Hepatocyte (in vitro differentiated cells): ENCODE measurements around the gene SLC12A1. TPM values are rescaled to one million over a fixed set of nuclear protein-coding genes. Genes with fewer than 3 reads are reported as not detected.

Experiments
- DNase-seq: peaks from one replicate; pipeline ENCODE4 v3.0.0-alpha.2; 2016; ENCODE audit warnings: low spot score
- H2AFZ ChIP-seq: fragments of 200-600 bp; sonication (generic); 2 replicates; pipeline ENCODE4 v1.6.0; 2016; ENCODE audit warnings: antibody characterized with exemption, mild to moderate bottlenecking
- H3K27ac ChIP-seq: fragments of 200-600 bp; sonication (generic); 2 replicates; pipeline ENCODE4 v1.5.1; 2016; ENCODE audit warnings: mild to moderate bottlenecking
- H3K27me3 ChIP-seq: fragments of 200-600 bp; sonication (generic); 2 replicates; pipeline ENCODE4 v1.6.1; 2016
- H3K36me3 ChIP-seq: fragments of 200-600 bp; sonication (generic); replicated peaks from 2 replicates; pipeline ENCODE4 v1.5.1; 2016; ENCODE audit warnings: low read depth; ENCODE audit not compliant: insufficient read depth
- H3K4me1 ChIP-seq: fragments of 200-600 bp; sonication (generic); 2 replicates; pipeline ENCODE4 v1.5.1; 2016; ENCODE audit warnings: mild to moderate bottlenecking, moderate library complexity; ENCODE audit not compliant: insufficient read depth
- H3K4me2 ChIP-seq: fragments of 200-600 bp; sonication (generic); 2 replicates; pipeline ENCODE4 v1.6.0; 2016
- H3K4me3 ChIP-seq: fragments of 200-600 bp; sonication (generic); 2 replicates; pipeline ENCODE4 v1.5.1; 2016; ENCODE audit warnings: mild to moderate bottlenecking
- H3K79me2 ChIP-seq: fragments of 200-600 bp; sonication (generic); 2 replicates; pipeline ENCODE4 v1.6.0; 2017; ENCODE audit warnings: mild to moderate bottlenecking
- H3K9me2 ChIP-seq: fragments of 200-600 bp; sonication (generic); replicated peaks from 2 replicates; pipeline ENCODE4 v1.6.0; 2017; ENCODE audit warnings: mild to moderate bottlenecking; ENCODE audit not compliant: insufficient read depth
- H3K9me3 ChIP-seq: fragments of 200-600 bp; sonication (generic); 2 replicates; pipeline ENCODE4 v1.5.1; 2016; ENCODE audit warnings: low read depth, mild to moderate bottlenecking
- H4K20me1 ChIP-seq: fragments of 200-600 bp; sonication (generic); 2 replicates; pipeline ENCODE4 v1.6.0; 2016; ENCODE audit warnings: mild to moderate bottlenecking; ENCODE audit not compliant: insufficient read depth, poor library complexity, severe bottlenecking
- EZH2 ChIP-seq: fragments of 200-600 bp; sonication (generic); IDR thresholded peaks from 2 replicates; pipeline ENCODE4 v1.6.1; 2016; ENCODE audit warnings: antibody characterized with exemption, mild to moderate bottlenecking, borderline replicate concordance
- EZH2phosphoT487 ChIP-seq: fragments of 200-600 bp; sonication (generic); IDR thresholded peaks from one replicate; pipeline ENCODE4 v1.6.1; 2018; ENCODE audit warnings: antibody characterized with exemption, mild to moderate bottlenecking, low read depth, moderate library complexity; ENCODE audit not compliant: unreplicated experiment, severe bottlenecking
- WGBS: methylation state at CpG from one replicate; pipeline ENCODE4 v1.1.6; 2016; ENCODE audit warnings: low lambda C conversion rate; ENCODE audit errors: missing lambda C conversion rate; 5-methylcytosine and 5-hydroxymethylcytosine counted together
- polyA plus RNA-seq: library from polyadenylated mRNA; unstranded; fragments of >200 nt; fragmentation: Nextera tagmentation; extraction: Ambion mirVana; gene quantifications from 2 replicates; pipeline ENCODE4 v1.2.1, GENCODE V29; 2016
- total RNA-seq: library from RNA; depleted of rRNA; stranded (reverse); fragments of >200 nt; gene quantifications from 2 replicates; pipeline ENCODE4 v1.2.3, GENCODE V29; 2014
- TF ChIP-seq, protein P1 (sequence below): fragments of 200-600 bp; sonication (generic); IDR thresholded peaks from 2 replicates; pipeline ENCODE4 v1.5.1; 2016; ENCODE audit warnings: antibody characterized with exemption, mild to moderate bottlenecking; ENCODE audit not compliant: poor library complexity

SLC12A1 gene
- total and polyA plus RNA-seq, 2 experiments from 2014 or later: not detected

DNA sequence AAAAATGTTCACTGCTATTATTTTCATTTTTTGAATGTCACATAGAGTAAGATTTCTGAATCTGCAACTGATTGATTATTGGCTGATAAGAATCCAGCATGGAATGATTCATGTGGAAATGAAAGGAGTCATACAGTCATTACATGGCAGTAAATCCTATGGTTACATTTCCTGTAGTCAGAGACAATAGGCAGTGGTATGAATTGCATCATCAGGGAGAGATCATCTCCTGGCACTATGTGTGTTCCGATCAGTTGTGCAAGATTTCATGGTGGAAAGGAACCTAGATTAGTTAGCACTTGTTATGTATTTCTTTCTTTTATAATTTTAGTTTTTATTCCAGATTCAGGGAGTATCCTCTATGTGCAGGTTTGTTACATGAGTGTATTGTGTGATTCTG, 38.8 kb downstream of the SLC12A1 start:
- Histone ChIP-seq H3K4me3 (no peak overlapping the region), H4K20me1 (no peaks in the 10 kb centered on the region), H2AFZ (no peak overlapping the region), H3K27ac (no peak overlapping the region), H3K79me2 (no peaks in the 10 kb centered on the region), H3K36me3 (no peaks in the 10 kb centered on the region), H3K9me3 (no peaks in the 10 kb centered on the region), H3K4me2 (no peak overlapping the region), H3K27me3 (no peaks in the 10 kb centered on the region), H3K4me1 (no peaks in the 10 kb centered on the region), H3K9me2 (no peaks in the 10 kb centered on the region)
- 83% methylated on average over 1 of the region's 1 CpG for WGBS
- TF ChIP-seq, protein P1, sequence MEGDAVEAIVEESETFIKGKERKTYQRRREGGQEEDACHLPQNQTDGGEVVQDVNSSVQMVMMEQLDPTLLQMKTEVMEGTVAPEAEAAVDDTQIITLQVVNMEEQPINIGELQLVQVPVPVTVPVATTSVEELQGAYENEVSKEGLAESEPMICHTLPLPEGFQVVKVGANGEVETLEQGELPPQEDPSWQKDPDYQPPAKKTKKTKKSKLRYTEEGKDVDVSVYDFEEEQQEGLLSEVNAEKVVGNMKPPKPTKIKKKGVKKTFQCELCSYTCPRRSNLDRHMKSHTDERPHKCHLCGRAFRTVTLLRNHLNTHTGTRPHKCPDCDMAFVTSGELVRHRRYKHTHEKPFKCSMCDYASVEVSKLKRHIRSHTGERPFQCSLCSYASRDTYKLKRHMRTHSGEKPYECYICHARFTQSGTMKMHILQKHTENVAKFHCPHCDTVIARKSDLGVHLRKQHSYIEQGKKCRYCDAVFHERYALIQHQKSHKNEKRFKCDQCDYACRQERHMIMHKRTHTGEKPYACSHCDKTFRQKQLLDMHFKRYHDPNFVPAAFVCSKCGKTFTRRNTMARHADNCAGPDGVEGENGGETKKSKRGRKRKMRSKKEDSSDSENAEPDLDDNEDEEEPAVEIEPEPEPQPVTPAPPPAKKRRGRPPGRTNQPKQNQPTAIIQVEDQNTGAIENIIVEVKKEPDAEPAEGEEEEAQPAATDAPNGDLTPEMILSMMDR: no peak
- TF ChIP-seq EZH2phosphoT487 (no peak), EZH2 (no peak)
- no peak for DNase-seq

DNA sequence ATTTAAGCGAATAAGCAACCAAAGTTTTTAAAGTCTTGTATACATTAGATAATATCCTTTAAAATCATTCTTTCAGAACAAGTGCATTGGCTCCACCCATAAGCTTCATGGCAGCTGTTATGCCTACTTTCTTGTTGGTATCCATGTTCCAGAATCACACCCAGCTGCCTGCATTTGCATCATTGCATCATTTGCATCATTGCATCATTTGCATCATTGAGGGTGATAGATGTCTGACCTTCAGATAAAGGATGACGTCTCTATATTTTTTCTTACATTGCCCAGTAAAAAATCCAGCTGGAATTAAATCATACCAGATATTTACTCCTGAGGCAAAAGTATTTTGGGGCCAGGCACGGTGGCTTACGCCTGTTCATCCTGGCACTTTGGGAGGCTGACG, 42.3 kb downstream of the SLC12A1 start:
- TF ChIP-seq EZH2: no peak
- TF ChIP-seq, protein P1: no peak
- no peak for TF ChIP-seq EZH2phosphoT487
- Histone ChIP-seq H3K36me3 (no peaks in the 10 kb centered on the region), H4K20me1 (no peaks in the 10 kb centered on the region), H3K4me2 (no peak overlapping the region), H3K9me2 (no peaks in the 10 kb centered on the region), H3K79me2 (no peaks in the 10 kb centered on the region), H3K27me3 (no peaks in the 10 kb centered on the region), H2AFZ (no peak overlapping the region), H3K9me3 (no peaks in the 10 kb centered on the region), H3K4me1 (no peaks in the 10 kb centered on the region), H3K27ac (no peak overlapping the region), H3K4me3 (no peak overlapping the region)
- WGBS: 73% methylated on average over 5 of the region's 5 CpGs
- no peak for DNase-seq

DNA sequence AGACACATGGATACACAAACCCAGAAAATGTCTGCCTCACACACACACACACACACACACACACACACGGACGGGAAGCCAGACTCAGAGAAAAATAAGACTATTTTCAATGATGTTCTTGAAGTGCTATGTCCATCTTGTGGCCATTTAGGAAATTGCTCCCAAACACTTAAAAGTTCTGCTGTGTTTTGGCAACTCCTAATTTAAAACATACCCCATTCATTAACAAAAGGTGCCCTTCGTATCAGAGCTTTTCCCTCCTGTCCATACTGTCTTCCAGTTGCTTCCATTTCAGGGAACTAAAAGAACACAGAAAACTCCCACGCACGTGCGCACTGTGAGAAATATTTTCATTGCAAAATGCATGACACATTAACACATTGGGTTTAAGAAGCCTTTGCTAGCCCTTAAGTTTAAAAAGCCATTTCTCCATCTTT, 44.6 kb downstream of the SLC12A1 start:
- no peak overlapping the region for H3K4me2 ChIP-seq
- no peaks in the 10 kb centered on the region for H3K36me3 ChIP-seq
- WGBS: 52% methylated on average over 4 of the region's 6 CpGs
- no peak overlapping the region for H2AFZ ChIP-seq
- no peak overlapping the region for H3K4me3 ChIP-seq
- no peak overlapping the region for H3K27ac ChIP-seq
- H3K27me3 ChIP-seq: no peaks in the 10 kb centered on the region
- TF ChIP-seq EZH2 (no peak), EZH2phosphoT487 (no peak)
- TF ChIP-seq, protein P1: peak; percentile 61
- H3K79me2 ChIP-seq: no peaks in the 10 kb centered on the region
- H3K9me2 ChIP-seq: no peaks in the 10 kb centered on the region
- DNase-seq: peak; percentile 67
- no peaks in the 10 kb centered on the region for H4K20me1 ChIP-seq
- H3K4me1 ChIP-seq: no peaks in the 10 kb centered on the region
- H3K9me3 ChIP-seq: no peaks in the 10 kb centered on the region

DNA sequence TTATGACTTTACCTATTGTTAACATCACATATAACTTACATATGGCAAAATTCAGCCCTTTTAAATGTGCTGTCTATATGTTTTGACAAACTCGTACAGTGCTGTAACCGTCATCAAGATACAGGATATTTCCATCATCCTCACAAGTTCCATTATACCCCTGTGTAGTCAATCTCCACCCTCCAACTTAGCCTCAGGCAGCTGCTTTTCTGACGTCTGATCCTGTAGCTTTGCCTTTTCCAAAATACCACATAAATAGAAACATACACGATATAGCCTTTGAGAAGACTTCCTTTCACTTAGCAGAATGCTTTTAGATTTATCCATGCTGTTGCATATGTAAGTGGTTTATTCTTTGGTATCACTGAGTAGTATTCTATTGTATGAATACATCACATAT, 47.1 kb downstream of the SLC12A1 start:
- Histone ChIP-seq H3K9me2 (no peaks in the 10 kb centered on the region), H3K27ac (no peak overlapping the region), H3K4me1 (no peaks in the 10 kb centered on the region), H3K79me2 (no peaks in the 10 kb centered on the region), H3K4me2 (no peak overlapping the region), H3K36me3 (no peaks in the 10 kb centered on the region), H2AFZ (no peak overlapping the region), H3K27me3 (no peaks in the 10 kb centered on the region), H3K9me3 (no peaks in the 10 kb centered on the region), H3K4me3 (no peak overlapping the region), H4K20me1 (no peaks in the 10 kb centered on the region)
- TF ChIP-seq, protein P1: no peak
- TF ChIP-seq EZH2phosphoT487: no peak
- no peak for TF ChIP-seq EZH2
- WGBS: 62% methylated on average over 4 of the region's 4 CpGs
- no peak for DNase-seq
